Measurements from ENCODE around the gene KRT23. TPM values are rescaled to one million over a fixed set of nuclear protein-coding genes. Genes with fewer than 3 reads are reported as not detected.

KRT23 gene
- total RNA-seq, 1 donor = 0.36 TPM

DNA sequence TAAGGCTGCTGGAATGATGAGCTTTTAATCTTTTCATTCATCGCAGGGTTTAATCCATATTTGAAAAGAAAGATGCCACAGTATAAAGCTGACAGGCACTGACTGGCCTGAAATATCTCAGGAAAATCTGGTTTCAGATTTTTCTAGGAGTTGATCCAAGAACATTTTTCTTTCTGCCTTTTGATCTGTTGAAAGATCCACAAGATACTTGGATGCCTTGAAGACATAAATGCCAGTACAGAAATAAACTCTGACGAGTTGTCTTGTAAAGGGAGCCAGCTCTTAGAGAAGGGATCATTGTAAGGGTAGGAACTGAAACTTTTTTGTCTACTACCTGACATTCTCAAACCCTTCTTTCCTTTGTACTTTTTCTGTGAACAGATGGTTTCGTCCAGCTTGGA is 27.0 kb downstream of the KRT23 start:
- Histone ChIP-seq H3K36me3 (ENCODE audit: insufficient read depth, low read length) (no peaks in the 10 kb centered on the region), H2AFZ (ENCODE audit: low read length) (no peak overlapping the region), H3K4me2 (ENCODE audit: insufficient read depth, low read length) (peak overlapping the region; percentile 53), H3K27me3 (ENCODE audit: insufficient read depth, low read length) (no peaks in the 10 kb centered on the region), H3K27ac (ENCODE audit: low read depth, low read length) (peak overlapping the region; percentile 98), H3K4me1 (ENCODE audit: insufficient read depth, low read length) (peaks cover 48% of the 10 kb centered on the region), H3K79me2 (ENCODE audit: insufficient read depth, low read length) (no peaks in the 10 kb centered on the region), H3K9me3 (ENCODE audit: low read depth, low read length) (no peaks in the 10 kb centered on the region), H3K4me3 (ENCODE audit: insufficient read depth, low read length) (no peak overlapping the region), H4K20me1 (ENCODE audit: insufficient read depth, low read length) (no peaks in the 10 kb centered on the region)
- peak; percentile 81 for DNase-seq (ENCODE audit: insufficient read length, low spot score, missing footprints)
- no peak for TF ChIP-seq CTCF (IDR thresholded peaks at IDR 0.05; ENCODE audit: extremely low read depth, low read depth, low read length)

GRCh38 chr17:40909755-40910154 is 27.7 kb downstream of the KRT23 start:
- H3K27ac ChIP-seq (ENCODE audit: low read depth, low read length) = peak overlapping the region; percentile 98
- H4K20me1 ChIP-seq (ENCODE audit: insufficient read depth, low read length) = no peaks in the 10 kb centered on the region
- H3K4me2 ChIP-seq (ENCODE audit: insufficient read depth, low read length) = peak overlapping the region; percentile 53
- no peak for TF ChIP-seq CTCF (IDR thresholded peaks at IDR 0.05; ENCODE audit: extremely low read depth, low read depth, low read length)
- H3K27me3 ChIP-seq (ENCODE audit: insufficient read depth, low read length) = no peaks in the 10 kb centered on the region
- no peaks in the 10 kb centered on the region for H3K9me3 ChIP-seq (ENCODE audit: low read depth, low read length)
- no peaks in the 10 kb centered on the region for H3K36me3 ChIP-seq (ENCODE audit: insufficient read depth, low read length)
- H2AFZ ChIP-seq (ENCODE audit: low read length) = no peak overlapping the region
- no peaks in the 10 kb centered on the region for H3K79me2 ChIP-seq (ENCODE audit: insufficient read depth, low read length)
- peaks cover 44% of the 10 kb centered on the region for H3K4me1 ChIP-seq (ENCODE audit: insufficient read depth, low read length)
- no peak overlapping the region for H3K4me3 ChIP-seq (ENCODE audit: insufficient read depth, low read length)
- peak; percentile 79 for DNase-seq (ENCODE audit: insufficient read length, low spot score, missing footprints)

- H3K27me3 ChIP-seq (ENCODE audit: insufficient read depth, low read length) = no peaks in the 10 kb centered on the region
- no peaks in the 10 kb centered on the region for H3K79me2 ChIP-seq (ENCODE audit: insufficient read depth, low read length)
- H3K4me2 ChIP-seq (ENCODE audit: insufficient read depth, low read length) = peak overlapping the region; percentile 53
- H3K4me3 ChIP-seq (ENCODE audit: insufficient read depth, low read length) = no peak overlapping the region
- H2AFZ ChIP-seq (ENCODE audit: low read length) = peak overlapping the region; percentile 57
- peaks cover 40% of the 10 kb centered on the region for H3K4me1 ChIP-seq (ENCODE audit: insufficient read depth, low read length)
- no peaks in the 10 kb centered on the region for H3K36me3 ChIP-seq (ENCODE audit: insufficient read depth, low read length)
- peak; percentile 81 for DNase-seq (ENCODE audit: insufficient read length, low spot score, missing footprints)
- H3K9me3 ChIP-seq (ENCODE audit: low read depth, low read length) = no peaks in the 10 kb centered on the region
- no peaks in the 10 kb centered on the region for H4K20me1 ChIP-seq (ENCODE audit: insufficient read depth, low read length)
- peak overlapping the region; percentile 98 for H3K27ac ChIP-seq (ENCODE audit: low read depth, low read length)
- peak; percentile 86 for TF ChIP-seq CTCF (IDR thresholded peaks at IDR 0.05; ENCODE audit: extremely low read depth, low read depth, low read length)
Measured at GRCh38 chr17:40909351-40909750, 28.1 kb downstream of the KRT23 start.

DNA sequence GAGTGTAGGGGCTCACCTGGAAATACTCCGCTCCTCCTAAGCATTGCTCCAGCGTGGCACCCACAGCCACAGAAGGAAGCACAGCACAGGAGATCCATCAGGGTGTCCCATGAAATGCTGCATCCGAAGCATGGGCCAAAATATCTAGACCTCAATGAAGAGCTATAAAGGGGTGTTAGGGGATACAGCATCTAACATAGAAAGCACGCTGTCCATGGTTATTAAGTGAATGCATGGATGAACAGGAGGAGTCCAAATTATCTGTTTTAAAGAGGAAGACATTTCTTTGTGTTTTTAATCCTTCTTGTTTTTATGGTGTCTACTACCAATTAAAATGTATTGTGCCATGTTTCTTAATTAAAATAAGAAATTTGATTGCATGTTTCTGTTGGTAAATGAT is 30.8 kb downstream of the KRT23 start:
- no peaks in the 10 kb centered on the region for H4K20me1 ChIP-seq (ENCODE audit: insufficient read depth, low read length)
- DNase-seq (ENCODE audit: insufficient read length, low spot score, missing footprints) = no peak
- H3K27ac ChIP-seq (ENCODE audit: low read depth, low read length) = no peak overlapping the region
- H3K36me3 ChIP-seq (ENCODE audit: insufficient read depth, low read length) = no peaks in the 10 kb centered on the region
- no peak for TF ChIP-seq CTCF (IDR thresholded peaks at IDR 0.05; ENCODE audit: extremely low read depth, low read depth, low read length)
- no peak overlapping the region for H3K4me2 ChIP-seq (ENCODE audit: insufficient read depth, low read length)
- H3K79me2 ChIP-seq (ENCODE audit: insufficient read depth, low read length) = no peaks in the 10 kb centered on the region
- H3K4me3 ChIP-seq (ENCODE audit: insufficient read depth, low read length) = no peak overlapping the region
- no peaks in the 10 kb centered on the region for H3K27me3 ChIP-seq (ENCODE audit: insufficient read depth, low read length)
- H3K4me1 ChIP-seq (ENCODE audit: insufficient read depth, low read length) = peaks cover 51% of the 10 kb centered on the region
- H2AFZ ChIP-seq (ENCODE audit: low read length) = no peak overlapping the region
- H3K9me3 ChIP-seq (ENCODE audit: low read depth, low read length) = no peaks in the 10 kb centered on the region

Data from osteoblast (primary cell).